Measurements from ENCODE around the gene MERTK. TPM values are rescaled to one million over a fixed set of nuclear protein-coding genes. Genes with fewer than 3 reads are reported as not detected.

Gene MERTK
- total RNA-seq, 4 donors from 2014 or later: 5.5 to 6.7 (median 5.7) TPM

- no peaks in the 10 kb centered on the region for H3K9me3 ChIP-seq
- no peaks in the 10 kb centered on the region for H3K27me3 ChIP-seq
- TF ChIP-seq EP300 (IDR thresholded peaks at IDR 0.05): no peak
- H3K4me1 ChIP-seq: peaks cover 19% of the 10 kb centered on the region
- H3K36me3 ChIP-seq: peaks cover 7% of the 10 kb centered on the region
- H3K4me3 ChIP-seq: peak overlapping the region; percentile 93
- 16% methylated on average over 11 of the region's 11 CpGs for WGBS
- H3K27ac ChIP-seq: peak overlapping the region; percentile 86
- no peak for DNase-seq (ENCODE audit: low spot score in 2 of 2)
Observed at GRCh38 chr2:111884592-111884964, 13.8 kb upstream of the MERTK start.

- Histone ChIP-seq H3K36me3 (no peaks in the 10 kb centered on the region), H3K27me3 (peaks cover 4% of the 10 kb centered on the region), H3K4me3 (no peak overlapping the region), H3K27ac (no peak overlapping the region), H3K9me3 (no peaks in the 10 kb centered on the region), H3K4me1 (peaks cover 38% of the 10 kb centered on the region)
- WGBS: 61% methylated on average over 3 of the region's 3 CpGs
- TF ChIP-seq POLR2AphosphoS5 (IDR thresholded peaks at IDR 0.05) (no peak), EP300 (IDR thresholded peaks at IDR 0.05) (no peak)
- DNase-seq (ENCODE audit: low spot score in 2 of 2): no peak
Observed at GRCh38 chr2:111896024-111896423, 2.4 kb upstream of the MERTK start.

- Histone ChIP-seq H3K36me3 (no peaks in the 10 kb centered on the region), H3K27ac (no peak overlapping the region), H3K9me3 (no peaks in the 10 kb centered on the region), H3K4me1 (peaks cover 40% of the 10 kb centered on the region), H3K27me3 (peaks cover 4% of the 10 kb centered on the region), H3K4me3 (no peak overlapping the region)
- TF ChIP-seq CTCF (IDR thresholded peaks at IDR 0.05) (no peak), EP300 (IDR thresholded peaks at IDR 0.05) (no peak), POLR2A (IDR thresholded peaks at IDR 0.05) (no peak), POLR2AphosphoS5 (IDR thresholded peaks at IDR 0.05) (no peak)
- DNase-seq (ENCODE audit: low spot score in 2 of 2): no peak
- WGBS: 54% methylated on average over 6 of the region's 6 CpGs
Observed at GRCh38 chr2:111896576-111896975, 1.8 kb upstream of the MERTK start.

GRCh38 chr2:111897630-111897923 is 830 bp upstream of the MERTK start:
- Histone ChIP-seq H3K27me3 (peaks cover 4% of the 10 kb centered on the region), H3K36me3 (no peaks in the 10 kb centered on the region), H3K27ac (peak overlapping the region; percentile 77), H3K4me1 (peaks cover 40% of the 10 kb centered on the region), H3K9me3 (no peaks in the 10 kb centered on the region), H3K4me3 (peak overlapping the region; percentile 67)
- DNase-seq (ENCODE audit: low spot score in 2 of 2): no peak
- TF ChIP-seq POLR2A (IDR thresholded peaks at IDR 0.05) (no peak), EP300 (IDR thresholded peaks at IDR 0.05) (no peak), POLR2AphosphoS5 (IDR thresholded peaks at IDR 0.05) (no peak), CTCF (IDR thresholded peaks at IDR 0.05) (no peak)
- WGBS: 3% methylated on average over 7 of the region's 7 CpGs

- no peaks in the 10 kb centered on the region for H3K36me3 ChIP-seq
- 3% methylated on average over 28 of the region's 70 CpGs for WGBS
- H3K27ac ChIP-seq: peak overlapping the region; percentile 77
- H3K4me1 ChIP-seq: peaks cover 53% of the 10 kb centered on the region
- DNase-seq (ENCODE audit: low spot score in 2 of 2): peak; percentile 81 to 86
- no peaks in the 10 kb centered on the region for H3K9me3 ChIP-seq
- TF ChIP-seq CTCF (IDR thresholded peaks at IDR 0.05): no peak
- TF ChIP-seq EP300 (IDR thresholded peaks at IDR 0.05): no peak
- no peak for TF ChIP-seq POLR2A (IDR thresholded peaks at IDR 0.05)
- no peak for TF ChIP-seq POLR2AphosphoS5 (IDR thresholded peaks at IDR 0.05)
- peak overlapping the region; percentile 67 for H3K4me3 ChIP-seq
- peaks cover 4% of the 10 kb centered on the region for H3K27me3 ChIP-seq
Observed at GRCh38 chr2:111898703-111899514, 502 bp downstream of the MERTK start.

GRCh38 chr2:111900859-111901258 is 2.5 kb downstream of the MERTK start:
- no peaks in the 10 kb centered on the region for H3K9me3 ChIP-seq
- no peaks in the 10 kb centered on the region for H3K36me3 ChIP-seq
- TF ChIP-seq CTCF (IDR thresholded peaks at IDR 0.05): peak in 1 of 2 donors; percentile 10
- no peak for TF ChIP-seq POLR2AphosphoS5 (IDR thresholded peaks at IDR 0.05)
- 28% methylated on average over 3 of the region's 3 CpGs for WGBS
- no peak overlapping the region for H3K27ac ChIP-seq
- H3K4me3 ChIP-seq: peak overlapping the region; percentile 67
- H3K4me1 ChIP-seq: peaks cover 67% of the 10 kb centered on the region
- H3K27me3 ChIP-seq: peaks cover 4% of the 10 kb centered on the region
- no peak for DNase-seq (ENCODE audit: low spot score in 2 of 2)

Measured in suprapubic skin (tissue), 4 donors.